Astrocyte of the cerebellum (primary cell): Measurements from ENCODE around the gene C12orf42.

ENCODE experiments used
- DNase-seq: peaks from one replicate; pipeline ENCODE4 v3.0.0-alpha.2; 2011; ENCODE audit warnings: low read depth
- H3K4me3 ChIP-seq: 2 replicates; pipeline ENCODE4 v1.5.1; 2011; ENCODE audit warnings: mild to moderate bottlenecking, low read depth, low read length, moderate library complexity
- in situ Hi-C: cut with HindIII; loops from 2 replicates; pipeline ENCODE4 v1.10.0; 2017; ENCODE audit warnings: low sequenced_read_pairs
- TF ChIP-seq, protein P1 (sequence below): IDR thresholded peaks from 2 replicates; pipeline ENCODE4 v1.5.1; 2012; ENCODE audit warnings: low read length, low read depth, moderate library complexity, mild to moderate bottlenecking; ENCODE audit errors: missing control alignments

Gene C12orf42

DNA sequence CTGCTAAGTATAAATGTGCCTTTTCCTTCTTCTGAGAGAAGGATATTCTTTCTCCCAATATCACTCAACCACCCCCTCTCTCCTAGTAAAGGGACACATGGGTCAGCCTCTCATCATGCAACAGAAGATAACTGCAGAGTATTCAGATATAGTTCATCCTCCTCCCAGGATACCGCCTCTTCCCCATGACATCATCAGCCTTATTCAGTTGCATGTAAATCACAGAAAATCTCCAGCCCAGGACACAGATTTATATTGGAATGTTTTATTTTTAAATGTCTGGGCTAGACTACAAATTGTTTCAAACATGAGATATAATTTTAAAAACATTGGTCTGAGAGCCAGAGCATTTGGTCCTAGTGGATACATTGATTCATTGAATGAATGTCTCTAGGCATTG lies 178.5 kb downstream of the C12orf42 start:
- in situ Hi-C loops, result no loop called here
- H3K4me3 ChIP-seq, result no peak overlapping the region
- TF ChIP-seq, protein P1, sequence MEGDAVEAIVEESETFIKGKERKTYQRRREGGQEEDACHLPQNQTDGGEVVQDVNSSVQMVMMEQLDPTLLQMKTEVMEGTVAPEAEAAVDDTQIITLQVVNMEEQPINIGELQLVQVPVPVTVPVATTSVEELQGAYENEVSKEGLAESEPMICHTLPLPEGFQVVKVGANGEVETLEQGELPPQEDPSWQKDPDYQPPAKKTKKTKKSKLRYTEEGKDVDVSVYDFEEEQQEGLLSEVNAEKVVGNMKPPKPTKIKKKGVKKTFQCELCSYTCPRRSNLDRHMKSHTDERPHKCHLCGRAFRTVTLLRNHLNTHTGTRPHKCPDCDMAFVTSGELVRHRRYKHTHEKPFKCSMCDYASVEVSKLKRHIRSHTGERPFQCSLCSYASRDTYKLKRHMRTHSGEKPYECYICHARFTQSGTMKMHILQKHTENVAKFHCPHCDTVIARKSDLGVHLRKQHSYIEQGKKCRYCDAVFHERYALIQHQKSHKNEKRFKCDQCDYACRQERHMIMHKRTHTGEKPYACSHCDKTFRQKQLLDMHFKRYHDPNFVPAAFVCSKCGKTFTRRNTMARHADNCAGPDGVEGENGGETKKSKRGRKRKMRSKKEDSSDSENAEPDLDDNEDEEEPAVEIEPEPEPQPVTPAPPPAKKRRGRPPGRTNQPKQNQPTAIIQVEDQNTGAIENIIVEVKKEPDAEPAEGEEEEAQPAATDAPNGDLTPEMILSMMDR, result no peak
- DNase-seq, result no peak

DNA sequence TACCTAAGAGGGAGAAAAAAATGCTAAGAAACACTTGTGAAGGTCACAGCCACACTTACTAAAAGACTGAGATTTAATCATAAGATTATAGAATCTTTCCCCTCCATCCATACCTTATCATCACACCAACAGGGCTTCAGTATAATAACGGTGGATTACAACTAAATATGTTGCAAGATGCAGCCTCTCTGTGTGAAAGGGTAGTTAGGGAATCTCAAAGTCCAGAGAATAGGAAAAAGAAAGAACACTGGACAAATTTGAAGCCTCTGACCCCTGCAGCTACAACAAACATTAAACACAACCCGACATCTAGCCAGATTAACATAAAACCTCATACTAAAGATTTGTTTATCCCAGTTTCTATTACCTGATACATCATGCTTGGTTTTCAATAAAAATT lies 181.0 kb downstream of the C12orf42 start:
- no peak overlapping the region for H3K4me3 ChIP-seq
- in situ Hi-C loops, result no loop called here
- TF ChIP-seq, protein P1, result no peak
- DNase-seq, result no peak

DNA sequence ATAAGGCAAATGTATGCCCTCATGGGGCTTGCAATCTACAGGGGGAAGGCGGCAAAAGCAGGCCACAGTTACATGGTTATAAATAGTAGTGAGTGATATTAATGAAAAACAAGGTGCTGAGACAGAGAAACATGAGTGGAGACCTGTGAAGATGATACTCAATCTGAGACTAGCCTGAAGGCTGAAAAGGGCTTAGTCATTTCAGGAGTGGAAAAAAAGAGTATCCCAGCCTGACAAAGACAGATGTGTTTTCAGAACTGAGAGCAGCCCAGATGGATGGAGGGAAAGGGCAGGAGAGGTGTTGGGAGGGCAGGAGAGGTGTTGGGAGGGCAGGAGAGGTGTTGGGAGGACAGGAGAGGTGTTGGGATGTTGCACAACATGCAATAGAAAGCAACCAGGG lies 181.9 kb downstream of the C12orf42 start:
- DNase-seq, result no peak
- in situ Hi-C loops, result no loop called here
- H3K4me3 ChIP-seq, result no peak overlapping the region
- TF ChIP-seq, protein P1, result no peak

DNA sequence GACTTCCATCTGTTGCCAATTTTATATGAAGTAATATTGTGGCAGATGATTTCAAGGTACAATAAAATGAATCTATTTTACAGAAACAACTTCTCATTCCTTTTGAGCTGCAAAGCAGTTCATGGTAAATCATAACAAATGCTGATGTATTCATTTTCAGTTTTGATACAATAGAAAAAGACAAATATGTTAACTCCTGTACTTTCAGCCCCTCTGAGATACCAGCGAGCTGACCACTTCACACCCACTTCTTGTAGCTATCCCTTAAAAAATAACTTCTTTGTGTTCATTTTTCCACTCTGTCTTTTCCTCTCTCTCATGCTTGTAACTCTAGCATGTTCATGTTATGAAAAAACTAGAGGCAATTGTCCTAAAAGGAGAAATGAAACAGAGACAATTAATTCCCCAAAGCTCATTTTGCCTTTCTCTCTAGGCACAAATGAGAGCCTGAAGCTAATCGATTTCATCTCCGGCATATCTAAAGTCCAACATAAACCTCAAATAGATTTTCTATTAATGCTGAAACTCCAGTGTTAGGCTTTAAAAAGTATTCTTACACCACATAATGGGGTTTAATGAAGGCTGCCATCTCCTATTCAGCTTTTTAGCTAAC lies 182.9 kb downstream of the C12orf42 start:
- TF ChIP-seq, protein P1, result no peak
- in situ Hi-C loops, result no loop called here
- H3K4me3 ChIP-seq, result no peak overlapping the region
- no peak for DNase-seq

DNA sequence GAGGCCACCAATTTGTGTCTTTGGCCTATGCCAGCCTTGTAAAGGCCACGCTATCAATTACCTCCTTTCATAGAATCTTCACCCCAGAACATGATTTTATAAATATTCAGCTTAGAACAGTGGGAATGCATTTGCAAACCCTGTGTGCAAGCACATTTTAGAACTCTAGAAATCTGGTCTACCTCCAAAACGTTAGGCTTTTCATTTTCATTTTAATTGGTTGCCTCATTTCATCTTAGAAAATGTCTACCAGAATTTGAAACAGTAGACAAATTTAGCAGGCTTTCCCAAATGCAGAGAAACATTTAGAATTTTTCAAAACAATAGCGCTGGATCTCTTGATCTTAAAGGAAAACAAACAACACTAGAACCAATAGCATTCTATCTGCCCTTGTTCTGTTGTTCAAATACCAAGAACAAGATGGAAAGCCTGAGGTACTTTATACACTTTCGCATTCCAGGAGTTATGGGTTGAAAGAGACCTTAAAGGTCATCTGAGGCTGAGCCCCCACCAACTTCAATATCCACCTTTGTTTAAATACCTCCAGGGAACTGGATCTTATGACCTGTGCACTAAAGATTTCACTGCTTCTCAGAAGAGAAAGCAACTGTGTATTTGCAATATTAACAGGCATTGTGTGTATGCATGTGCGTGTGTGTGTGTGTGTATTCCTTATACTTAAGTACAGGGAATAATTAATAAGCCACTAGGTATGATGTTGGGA lies 185.1 kb downstream of the C12orf42 start:
- DNase-seq, result no peak
- in situ Hi-C loops, result no loop called here

DNA sequence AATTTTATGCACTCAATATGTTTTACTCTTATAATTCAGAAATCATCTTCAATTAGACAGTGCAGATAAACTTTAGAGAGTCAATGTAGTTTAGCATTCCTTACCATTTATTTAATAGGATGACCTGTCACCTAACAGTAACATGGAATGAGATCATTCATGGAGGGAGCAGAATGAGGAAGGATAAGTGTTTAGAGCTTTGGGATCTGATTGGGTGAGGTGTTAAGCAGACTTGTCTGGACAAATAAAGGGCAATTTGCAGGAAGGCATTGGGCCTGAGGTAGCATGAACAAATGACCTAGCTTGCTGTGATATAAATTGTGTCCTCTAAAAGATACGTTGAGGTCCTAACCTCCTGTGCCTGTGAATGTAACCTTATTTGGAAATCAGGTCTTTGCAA lies 187.4 kb downstream of the C12orf42 start:
- H3K4me3 ChIP-seq, result no peak overlapping the region
- in situ Hi-C loops, result no loop called here
- no peak for DNase-seq
- TF ChIP-seq, protein P1, result no peak

More for the DNA sequence above, 185.1 kb downstream of the C12orf42 start:
- TF ChIP-seq, protein P1, result no peak
- H3K4me3 ChIP-seq, result no peak overlapping the region
